Measurements from ENCODE around the gene SLC25A11.
A peak's percentile ranks its signal among the peaks of the same experiment; 100 is the strongest.

The SLC25A11 gene

DNA sequence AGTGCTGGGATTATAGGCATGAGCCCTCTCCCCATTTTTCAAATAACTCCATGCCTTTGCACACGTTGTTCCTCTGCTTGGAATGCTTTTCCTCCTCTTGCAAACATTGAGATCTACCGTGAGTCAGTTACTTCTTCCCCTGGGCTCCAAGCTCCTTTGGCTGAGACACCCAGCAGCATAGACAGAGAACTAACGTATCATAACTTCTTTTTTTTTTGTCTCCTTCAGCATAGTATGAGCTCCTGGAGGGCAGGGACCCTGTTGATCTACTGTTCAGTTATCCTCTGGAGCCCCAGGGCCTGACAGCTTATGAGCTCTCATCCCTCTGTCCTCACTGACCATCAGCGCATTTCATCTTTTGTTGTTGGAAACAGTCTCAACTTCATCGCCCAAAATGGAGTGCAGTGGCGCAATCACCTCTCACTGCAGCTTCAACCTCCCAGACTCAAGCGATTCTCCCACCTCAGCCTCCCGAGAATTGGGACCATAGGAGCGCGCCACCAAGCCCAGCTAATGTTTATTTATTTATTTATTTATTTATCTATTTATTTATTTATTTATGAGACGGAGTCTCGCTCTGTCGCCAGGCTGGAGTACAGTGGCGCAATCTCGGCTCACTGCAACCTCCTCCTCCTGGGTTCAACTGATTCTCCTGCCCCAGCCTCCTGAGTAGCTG lies 25.6 kb upstream of the SLC25A11 start:
- no peak for DNase-seq

DNA sequence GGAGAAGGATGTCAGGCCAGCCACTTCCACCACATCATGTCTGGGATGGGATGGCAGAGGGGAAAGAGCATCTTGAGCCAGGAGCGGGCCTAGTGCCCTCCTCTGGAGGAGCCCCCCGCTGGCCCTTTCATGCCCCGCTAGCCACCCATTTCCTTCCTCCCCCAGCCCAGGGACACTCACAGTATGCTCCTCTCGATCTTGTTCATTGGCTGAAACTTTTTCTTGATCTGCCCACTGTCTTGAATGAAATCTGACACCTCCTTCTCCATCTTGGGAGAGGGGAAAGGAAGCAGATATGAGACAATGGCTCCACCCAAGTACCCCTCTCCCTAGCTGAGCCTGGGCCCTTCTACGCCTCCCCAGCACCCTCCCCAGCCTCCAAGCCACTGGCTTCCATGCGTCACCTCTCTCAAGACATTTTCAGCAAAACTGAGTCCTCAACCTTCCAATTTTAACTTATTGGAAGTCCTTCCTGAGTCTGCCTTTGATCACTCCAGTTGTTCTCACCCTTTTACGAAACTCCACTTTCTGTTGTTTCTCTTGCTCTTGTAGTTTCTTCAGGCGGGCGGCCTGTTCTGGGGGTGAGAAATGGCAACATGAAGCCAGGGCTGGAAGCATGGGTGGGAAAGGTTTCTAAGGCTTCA lies 20.6 kb upstream of the SLC25A11 start:
- no peak for DNase-seq

DNA sequence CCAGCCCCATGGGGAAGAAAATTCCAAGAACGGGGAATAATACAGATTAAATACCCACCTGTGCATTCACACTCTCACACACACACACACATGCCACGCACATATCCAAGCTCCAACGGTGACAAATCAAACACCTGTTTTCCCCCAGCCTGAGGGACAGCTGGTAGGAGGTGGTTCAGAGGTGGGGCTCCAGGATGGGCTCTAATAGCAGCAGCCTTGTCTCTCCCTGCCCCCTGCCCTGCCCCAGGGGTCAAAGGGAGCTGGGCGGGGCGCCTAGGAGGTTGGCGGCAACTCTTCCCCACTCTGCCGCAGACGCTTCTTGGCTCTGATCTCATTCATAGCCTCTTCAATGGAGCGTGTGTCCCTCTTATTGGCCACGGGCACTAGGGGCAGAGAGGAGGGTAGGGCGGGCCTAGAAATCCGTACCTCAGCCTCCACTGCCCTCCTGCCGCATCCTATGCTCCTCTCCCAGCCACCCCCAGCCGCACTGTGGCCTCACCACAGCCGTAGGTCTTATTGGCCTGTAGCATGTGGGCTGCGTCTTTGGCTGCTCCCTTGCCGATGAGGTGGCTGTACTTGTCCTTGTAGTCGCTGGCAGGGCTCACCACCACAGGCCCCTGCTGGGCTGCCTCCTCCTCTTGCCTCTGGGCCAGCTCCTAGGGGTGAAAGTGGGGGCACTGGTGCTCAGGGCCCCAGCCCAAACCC lies 19.6 kb upstream of the SLC25A11 start:
- no peak for DNase-seq

DNA sequence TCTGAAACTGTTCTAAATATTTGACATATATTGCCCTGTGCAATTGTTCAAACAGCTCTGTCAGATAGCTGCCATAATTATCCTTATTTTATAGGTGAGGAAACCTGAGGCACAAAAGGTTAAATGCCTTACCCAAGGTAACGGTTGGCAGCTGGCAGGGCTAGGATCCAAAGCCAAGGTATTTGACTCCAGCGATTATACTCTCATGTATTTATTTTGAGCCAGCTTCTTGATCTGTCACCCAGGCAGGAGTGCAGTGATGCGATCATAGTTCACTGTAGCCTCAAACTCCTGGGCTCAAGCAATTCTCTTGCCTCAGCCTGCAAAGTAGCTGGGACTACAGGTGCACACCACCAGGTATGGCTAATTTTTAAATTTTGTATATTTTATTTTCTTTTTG lies 18.3 kb upstream of the SLC25A11 start:
- no peak for DNase-seq

DNA sequence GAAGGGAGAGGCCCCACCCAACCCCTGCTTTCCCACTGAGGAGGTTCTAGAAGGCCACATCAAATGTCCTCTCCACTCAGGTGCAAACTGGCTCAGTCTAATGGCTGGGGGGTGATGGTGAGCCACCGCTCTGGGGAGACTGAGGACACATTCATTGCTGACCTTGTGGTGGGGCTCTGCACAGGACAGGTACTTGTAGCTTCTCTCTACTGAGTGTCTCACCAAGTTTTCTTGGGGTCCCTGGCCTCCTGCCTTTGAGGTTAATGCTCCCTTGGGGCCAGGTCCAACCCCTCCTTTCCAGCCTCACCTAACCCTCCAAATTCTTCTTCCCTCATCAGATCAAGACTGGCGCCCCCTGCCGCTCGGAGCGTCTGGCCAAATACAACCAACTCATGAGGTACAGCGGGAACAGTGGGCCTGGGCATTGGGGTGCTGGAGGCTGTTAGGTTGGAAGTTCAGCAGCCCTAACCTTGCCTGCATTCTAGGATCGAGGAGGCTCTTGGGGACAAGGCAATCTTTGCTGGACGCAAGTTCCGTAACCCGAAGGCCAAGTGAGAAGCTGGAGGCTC lies 16.7 kb upstream of the SLC25A11 start:
- peak in 2 of 5 experiments; percentile 27 to 48 for DNase-seq

DNA sequence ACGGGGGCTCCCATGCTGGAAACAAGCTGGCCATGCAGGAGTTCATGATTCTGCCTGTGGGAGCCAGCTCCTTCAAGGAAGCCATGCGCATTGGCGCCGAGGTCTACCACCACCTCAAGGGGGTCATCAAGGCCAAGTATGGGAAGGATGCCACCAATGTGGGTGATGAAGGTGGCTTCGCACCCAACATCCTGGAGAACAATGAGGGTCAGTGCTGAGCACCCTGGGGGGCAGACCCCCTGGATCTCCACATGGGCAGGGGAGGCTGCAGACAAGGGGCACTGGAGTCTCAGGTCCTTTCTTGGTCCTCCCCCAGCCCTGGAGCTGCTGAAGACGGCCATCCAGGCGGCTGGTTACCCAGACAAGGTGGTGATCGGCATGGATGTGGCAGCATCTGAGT lies 15.2 kb upstream of the SLC25A11 start:
- DNase-seq, result no peak

DNA sequence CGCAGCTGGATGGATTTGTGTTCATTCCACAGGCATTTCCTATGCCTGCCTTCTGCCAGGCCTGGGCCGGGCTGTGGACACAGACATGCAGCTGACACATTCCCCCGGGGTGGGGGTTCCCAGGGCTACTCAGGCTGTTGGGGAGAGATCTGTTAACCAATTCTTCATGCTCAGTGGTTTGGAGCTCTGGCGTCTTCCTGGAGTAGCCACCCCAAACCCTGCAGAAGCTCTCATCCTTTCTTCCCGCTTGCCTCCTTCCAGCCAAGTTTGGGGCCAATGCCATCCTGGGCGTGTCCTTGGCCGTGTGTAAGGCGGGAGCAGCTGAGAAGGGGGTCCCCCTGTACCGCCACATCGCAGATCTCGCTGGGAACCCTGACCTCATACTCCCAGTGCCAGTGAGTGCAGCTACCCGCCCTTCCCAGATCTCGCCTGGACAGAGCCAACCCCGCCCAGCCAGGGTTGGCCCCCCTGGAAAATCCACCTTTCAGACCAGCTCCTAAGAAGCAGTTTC lies 13.7 kb upstream of the SLC25A11 start:
- no peak for DNase-seq

DNA sequence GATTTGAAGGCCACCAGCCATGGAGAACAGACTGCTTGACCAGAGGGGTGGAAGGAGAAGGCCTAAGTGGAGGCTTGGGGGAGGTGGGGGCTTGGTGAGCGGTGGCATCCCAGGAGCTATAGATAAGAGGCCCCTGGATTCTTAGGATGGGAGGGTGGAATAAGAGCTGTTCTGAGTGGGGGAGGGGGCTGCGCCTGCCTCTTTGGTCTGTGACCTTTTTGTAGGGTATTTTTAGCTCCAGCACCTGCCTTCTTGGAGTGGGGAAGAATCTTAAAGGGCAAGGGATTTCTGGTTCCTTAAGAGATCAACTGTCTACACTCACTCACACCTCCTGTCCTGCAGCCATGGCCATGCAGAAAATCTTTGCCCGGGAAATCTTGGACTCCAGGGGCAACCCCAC lies 11.6 kb upstream of the SLC25A11 start:
- DNase-seq, result no peak

DNA sequence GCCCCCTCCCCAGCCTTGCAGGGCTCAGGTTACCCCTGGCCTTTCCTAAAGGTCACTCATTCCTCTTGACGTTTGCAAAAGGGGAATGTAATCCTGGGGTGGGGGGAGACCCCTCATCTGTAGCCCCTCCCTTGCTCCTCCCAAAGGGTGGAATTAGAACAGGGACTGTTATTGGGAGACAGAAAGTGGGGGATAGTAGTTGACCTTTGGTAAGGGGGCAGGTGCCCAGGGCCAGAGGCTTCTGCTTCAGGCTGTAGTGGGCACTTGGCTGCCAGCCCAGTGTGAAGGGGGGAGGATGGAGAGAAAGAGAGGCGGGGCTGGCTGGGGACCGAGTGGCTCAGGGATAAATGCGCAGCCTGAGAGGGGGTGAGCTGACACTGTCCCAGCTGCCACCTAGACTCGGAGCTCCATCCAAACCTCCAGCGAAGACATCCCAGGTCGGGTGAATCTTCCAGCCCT lies 10.9 kb upstream of the SLC25A11 start, which contains the start of gene ENO3:
TSS of gene ENO3 (plus strand) at position 374 of the 459 bp plus-strand sequence. CDS start 711 bp downstream, outside the sequence.
- DNase-seq, result no peak

DNA sequence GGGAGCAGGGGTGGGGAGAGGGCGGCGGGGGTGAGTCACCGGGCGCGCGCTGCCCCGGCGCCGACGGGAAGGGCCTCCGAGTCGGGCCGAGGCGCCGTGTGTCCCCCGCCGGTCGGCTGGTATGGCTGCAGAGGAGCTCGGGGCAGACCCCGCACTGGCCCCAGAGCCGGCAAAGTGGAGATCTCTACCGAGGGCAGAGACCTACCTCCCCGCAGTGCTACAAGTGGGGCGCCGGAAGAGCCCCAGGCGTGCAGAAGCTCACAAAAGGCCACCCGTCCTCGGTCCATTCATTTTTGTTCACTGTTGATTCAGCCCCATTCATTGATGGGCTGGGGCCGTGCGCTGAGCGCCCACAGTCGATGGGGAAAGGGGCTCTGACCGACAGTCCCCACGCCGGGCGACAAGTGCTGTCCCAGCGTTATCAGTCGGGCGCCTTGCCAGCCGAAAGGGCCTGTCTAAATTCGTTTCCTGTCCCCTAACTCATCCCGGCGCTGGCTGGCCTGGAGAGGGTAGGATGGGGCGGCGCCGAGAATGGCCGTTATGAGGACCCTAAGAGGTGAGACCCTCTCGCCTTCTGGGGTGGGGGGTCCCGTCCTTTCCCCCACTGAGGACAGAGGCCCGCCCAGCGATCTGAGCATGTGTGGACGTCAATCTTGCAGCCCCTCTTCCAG lies 10.4 kb upstream of the SLC25A11 start:
- no peak for DNase-seq

DNA sequence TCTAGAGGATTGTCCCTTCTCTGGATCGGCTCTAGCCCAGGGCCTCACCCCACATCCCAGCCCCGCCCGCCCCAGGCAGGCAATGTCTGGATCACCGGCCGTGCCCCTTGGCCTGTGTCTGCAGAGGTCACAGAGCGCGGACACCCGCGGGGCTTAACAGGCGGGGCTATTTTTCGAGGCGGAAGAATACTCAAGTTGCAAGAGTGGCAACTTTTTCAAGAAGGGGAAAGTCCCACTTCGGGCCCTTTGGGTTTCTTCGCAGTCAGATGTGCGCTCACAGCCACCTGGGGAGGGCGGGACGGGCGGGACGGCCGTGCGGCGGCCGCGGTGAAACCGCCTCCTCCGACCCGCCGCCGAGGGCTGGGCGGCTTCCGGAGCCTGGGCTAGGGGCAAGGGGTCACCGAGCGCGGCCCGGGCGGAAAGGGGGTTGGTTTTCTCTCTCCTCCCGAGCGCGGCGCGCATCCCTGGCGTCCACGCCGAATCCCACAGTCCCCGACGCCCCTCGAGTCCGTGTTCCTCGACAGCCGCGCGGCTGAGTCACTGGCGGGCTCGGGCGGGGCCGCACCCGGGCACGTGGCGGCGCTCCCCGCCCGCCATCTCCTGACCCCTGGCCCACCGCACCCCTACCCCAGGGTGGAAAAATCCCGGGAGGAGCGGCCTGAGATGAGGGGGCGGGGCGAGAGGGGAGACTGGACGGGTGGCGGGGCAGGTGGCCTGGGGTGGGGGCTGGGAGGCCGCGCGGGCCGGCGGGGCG lies 9.7 kb upstream of the SLC25A11 start:
- peak in 4 of 5 experiments; percentile 46 to 94 (median 74) for DNase-seq

DNA sequence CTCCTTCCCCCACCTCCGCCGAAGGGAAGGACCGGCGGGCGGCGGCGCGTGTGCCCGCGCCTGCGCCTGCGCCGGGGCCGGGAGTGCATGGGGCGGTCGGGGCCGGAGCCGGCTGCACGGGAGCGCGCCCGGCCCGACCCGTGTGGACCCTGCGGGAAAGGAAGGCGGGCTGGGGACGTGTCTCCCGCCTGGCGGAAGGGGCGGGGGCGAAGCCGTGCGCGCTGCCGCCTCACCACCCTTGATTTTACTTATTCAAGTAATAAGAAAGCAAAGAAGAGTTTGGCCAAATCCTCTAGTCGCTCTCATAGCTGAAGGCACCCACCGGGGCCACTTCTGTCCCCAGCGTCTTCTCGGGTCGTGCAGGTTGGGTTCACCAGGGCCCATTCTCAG lies 9.1 kb upstream of the SLC25A11 start:
- peak; percentile 36 to 93 (median 61) for DNase-seq

DNA sequence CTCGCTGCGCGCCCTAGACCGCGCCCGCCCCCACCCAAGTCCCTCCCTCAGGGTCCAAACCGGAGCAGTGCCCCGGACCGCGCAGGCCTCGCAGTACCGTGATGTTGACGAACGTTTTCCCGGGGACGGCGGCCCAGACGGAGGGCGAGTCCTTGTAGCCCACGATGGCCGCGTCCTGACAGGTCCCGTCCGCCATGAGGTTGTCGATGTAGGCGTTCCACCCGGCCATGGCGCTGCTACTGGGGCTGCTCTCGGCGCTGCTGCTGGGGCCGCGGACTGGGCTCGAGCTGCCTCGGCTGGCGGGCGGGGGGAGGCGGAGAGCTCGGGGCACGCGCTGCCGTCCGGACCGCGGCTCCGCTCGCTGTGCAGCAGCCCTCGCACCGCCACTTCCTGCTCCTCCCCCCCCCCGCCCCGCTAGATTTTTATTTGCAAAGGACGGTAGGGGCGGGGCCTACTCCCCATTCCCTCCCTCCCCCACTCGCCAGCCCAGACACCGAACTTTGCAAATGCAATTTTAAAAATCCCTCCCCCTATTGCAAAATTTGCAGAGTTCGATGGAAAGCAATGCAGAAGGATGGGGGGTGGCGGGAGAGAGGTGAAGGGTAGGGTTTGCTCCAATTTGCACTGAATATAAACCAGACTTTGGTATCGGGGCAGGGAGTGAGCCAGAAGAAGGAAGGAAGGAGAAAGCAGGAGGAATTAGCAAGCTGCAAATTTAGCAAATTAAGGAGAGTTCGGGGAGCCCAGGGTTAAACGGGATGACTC lies 8.5 kb upstream of the SLC25A11 start, which contains the start of gene PFN1:
TSS of gene PFN1 (minus strand) at position 365 of the 765 bp plus-strand sequence. CDS start at position 229, 136 bp downstream.
- DNase-seq, result peak; percentile 68 to 97 (median 86)

DNA sequence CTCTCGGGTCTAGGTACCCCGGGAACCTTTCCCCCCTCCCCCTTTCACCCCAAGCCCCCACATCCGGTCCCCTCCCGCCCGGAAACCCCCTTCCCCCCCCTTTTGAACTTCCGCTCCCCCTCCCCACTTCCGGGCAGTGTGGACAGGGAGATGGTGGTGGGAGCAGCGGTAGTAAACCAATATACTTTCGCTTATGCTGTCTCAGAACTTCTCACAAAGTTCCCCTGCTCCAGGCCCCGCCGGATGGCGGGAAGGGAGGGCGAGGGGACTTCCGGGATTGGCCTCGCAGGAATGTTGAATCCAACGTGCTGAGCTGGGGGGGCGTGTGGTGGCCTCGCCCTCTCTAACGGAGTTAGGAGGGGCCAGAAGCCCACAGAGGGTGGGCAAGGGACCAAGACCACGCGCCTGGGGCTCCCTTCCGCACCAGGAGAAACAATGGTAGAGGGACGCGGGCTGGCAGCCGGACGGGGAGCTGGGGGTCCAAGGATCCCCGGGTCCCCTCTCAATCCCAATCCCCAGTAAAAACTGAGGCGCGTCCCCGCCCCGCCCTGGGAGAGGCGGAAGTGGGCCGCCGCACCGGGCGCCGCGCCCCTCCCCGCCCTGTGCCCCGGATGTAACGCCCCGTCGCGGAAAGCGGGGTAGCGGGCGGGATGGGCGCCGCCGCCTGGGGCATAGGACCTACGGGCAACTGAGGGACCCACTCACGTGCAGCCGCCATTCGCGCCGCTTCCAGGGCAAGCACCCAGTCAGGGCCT lies 7.7 kb upstream of the SLC25A11 start:
- DNase-seq, result peak; percentile 46 to 89 (median 59)

DNA sequence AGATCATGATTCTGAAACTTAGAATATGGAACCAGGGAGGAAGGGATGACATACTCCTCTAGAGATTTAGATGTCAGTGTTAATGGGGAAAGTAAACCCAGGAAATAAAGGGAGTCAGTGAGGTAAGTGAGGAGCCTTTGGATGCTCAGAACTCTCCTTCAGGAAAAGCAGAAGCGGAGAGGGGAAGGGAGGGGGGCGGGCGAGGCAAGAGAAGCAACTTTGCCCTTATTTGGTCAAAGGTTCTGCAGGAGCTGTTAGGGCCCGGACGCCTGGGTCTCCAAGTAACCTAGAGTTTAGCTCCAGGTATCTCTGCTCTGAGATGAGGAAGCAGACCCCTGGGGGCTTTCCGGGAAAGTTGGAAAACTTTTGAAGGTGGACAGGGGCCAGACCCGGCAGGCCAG lies 7.2 kb upstream of the SLC25A11 start:
- DNase-seq, result no peak

DNA sequence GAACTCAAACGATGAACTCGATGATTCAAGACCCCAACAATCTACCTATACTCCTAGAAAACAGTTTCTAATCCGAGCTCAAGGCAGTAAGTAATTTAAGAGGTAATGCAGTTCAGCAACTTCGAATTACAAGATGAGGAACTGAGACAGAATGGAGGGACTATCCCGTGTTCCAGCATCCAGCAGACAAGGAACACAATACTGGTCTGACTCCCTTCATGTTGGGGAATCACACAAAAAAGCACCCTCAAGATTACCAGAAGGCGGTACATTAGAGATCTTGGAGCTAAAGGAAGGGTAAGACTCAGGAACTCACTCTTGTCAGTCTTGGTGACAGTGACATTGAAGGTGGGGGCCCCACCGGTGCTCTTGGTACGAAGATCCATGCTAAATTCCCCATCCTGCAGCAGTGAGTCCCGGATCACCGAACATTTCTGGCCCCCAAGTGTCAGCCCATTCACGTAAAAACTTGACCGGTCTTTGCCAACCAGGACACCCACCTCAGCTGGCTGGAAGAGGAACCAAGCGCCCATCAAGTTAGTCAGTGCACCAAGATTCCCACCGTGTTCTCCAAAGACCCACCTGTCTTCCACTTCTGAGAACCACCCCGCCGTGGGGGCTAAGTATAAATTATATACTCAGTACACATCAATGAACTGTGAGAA lies 6.6 kb upstream of the SLC25A11 start:
- DNase-seq, result no peak

DNA sequence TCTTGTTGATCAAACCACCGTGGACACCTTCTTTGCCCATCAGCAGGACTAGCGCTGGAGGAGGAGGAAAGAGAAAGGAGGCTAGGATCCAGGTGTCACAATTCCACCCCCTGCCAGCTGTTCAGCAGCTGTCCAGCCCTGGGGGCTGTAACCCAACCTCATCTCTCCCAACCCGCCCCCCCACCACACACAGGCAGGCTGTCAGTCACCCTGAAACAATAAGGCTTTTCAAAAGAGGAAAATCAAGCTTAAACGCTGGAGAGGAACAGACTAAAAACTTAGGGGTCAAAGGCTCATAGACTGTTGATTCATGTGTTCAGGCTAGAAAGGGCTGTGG lies 6.1 kb upstream of the SLC25A11 start:
- no peak for DNase-seq

DNA sequence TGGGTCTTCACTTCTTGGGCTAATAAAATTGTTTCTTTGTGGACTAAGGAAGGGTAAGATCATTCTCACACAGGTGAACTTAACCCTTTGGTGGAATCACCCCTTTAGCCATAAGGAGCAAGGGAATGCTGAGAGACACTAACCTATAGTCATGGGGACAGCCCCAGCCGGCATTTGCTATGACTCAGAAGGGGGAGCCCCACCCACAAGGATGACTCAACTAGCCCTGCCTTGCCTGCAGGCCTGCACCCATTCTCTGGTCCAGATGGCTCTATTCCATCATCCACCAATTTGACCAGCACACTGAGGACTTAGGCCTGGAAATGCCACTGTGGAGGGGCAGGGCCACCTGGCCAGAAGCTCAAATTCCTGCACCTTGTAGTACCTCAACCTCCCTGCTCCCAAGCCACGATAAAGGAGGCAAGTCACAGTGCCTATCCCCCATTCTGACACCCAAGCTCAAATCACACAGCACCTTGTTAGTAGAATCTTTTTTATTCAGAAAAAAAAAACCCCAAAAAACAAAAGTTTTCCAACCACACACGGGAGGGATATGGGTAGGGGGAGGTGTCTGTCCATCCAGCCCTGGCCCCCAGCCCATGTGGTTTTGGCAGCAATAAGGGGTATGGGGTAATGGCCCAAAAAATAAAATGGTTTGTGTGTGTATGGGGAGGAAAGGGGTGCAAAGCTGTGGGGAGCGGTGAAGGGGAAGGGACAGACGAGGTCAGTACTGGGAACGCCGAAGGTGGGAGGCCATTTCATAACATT lies 5.5 kb upstream of the SLC25A11 start:
- peak in 4 of 5 experiments; percentile 60 to 87 (median 70) for DNase-seq
